ENCODE measurements around the gene SCARF1. TPM values are rescaled to one million over a fixed set of nuclear protein-coding genes. Genes with fewer than 3 reads are reported as not detected.
"Not testable (repeated sequence)": the region's sequence is repeated elsewhere in the genome, so short reads cannot be mapped to it uniquely, and the experiment has no call there.

SCARF1 gene
- 0.40 and 0.47 TPM in 2 replicates for total RNA-seq (2022)
- Bru-seq, nascent RNA = percentile 25 among the genes with signal in this experiment
- percentile 30 among the genes with signal in this experiment for BruChase-seq, experiment 1, labeled RNA remaining after a 6-hour chase
- BruChase-seq, experiment 2, labeled RNA remaining after a 2-hour chase = percentile 23 among the genes with signal in this experiment
- long read RNA-seq = 0 reads

GRCh38 chr17:1645207-1646171 lies at the start of gene SCARF1:
Gene SCARF1, minus strand, starts transcription at chr17:1645732. Its CDS starts 35 bp downstream, at chr17:1645697.
- intact Hi-C loops (cut with micrococcal nuclease) = no loop called here
- CTCF ChIA-PET = interaction anchor here (0.6 to 1.9 kb wide), 6 partner anchors 9 to 97 kb away, joined by 3 to 7 read pairs (median 3); no protein-coding TSS in a partner anchor
- Mint-ChIP-seq H3K27me3 (ENCODE audit: insufficient read depth, unreplicated experiment) (no peaks in the 10 kb centered on the region), H3K27ac (ENCODE audit: low read depth, unreplicated experiment) (no peak within 1 kb of the TSS), H3K4me1 (ENCODE audit: insufficient read depth, unreplicated experiment) (peaks cover 8% of the 10 kb centered on the region), H3K36me3 (ENCODE audit: insufficient read depth, unreplicated experiment) (peaks cover 6% of the 10 kb centered on the region), H3K9me3 (ENCODE audit: unreplicated experiment) (no peaks in the 10 kb centered on the region), H3K4me3 (ENCODE audit: unreplicated experiment) (no peak within 1 kb of the TSS)
- DNase-seq (ENCODE audit: unreplicated experiment) = no peak
- POLR2A ChIA-PET = interaction anchor here (0.6 to 1.0 kb wide), 2 partner anchors 16 to 71 kb away, joined by 3 to 4 read pairs; no protein-coding TSS in a partner anchor
- no TSS peak for BruUV-seq (replicated peaks)
- no peak for TF ChIP-seq CTCF (IDR thresholded peaks at IDR 0.05; ENCODE audit: unreplicated experiment)

GRCh38 chr17:1693339-1693738 lies 47.8 kb upstream of the SCARF1 start:
- ChIA-PET POLR2A (no interaction called here), CTCF (interaction anchor here (1.3 kb wide), 1 partner anchor 20 kb away, joined by 4 read pairs; no protein-coding TSS in a partner anchor)
- peaks cover 5% of the 10 kb centered on the region for H3K4me1 Mint-ChIP-seq (ENCODE audit: insufficient read depth, unreplicated experiment)
- no peak for DNase-seq (ENCODE audit: unreplicated experiment)
- peaks cover 7% of the 10 kb centered on the region for H3K9me3 Mint-ChIP-seq (ENCODE audit: unreplicated experiment)
- H3K36me3 Mint-ChIP-seq (ENCODE audit: insufficient read depth, unreplicated experiment) = no peaks in the 10 kb centered on the region
- no peak overlapping the region for H3K27ac Mint-ChIP-seq (ENCODE audit: low read depth, unreplicated experiment)
- no TSS peak for BruUV-seq (replicated peaks)
- H3K4me3 Mint-ChIP-seq (ENCODE audit: unreplicated experiment) = no peak overlapping the region
- intact Hi-C loops (cut with micrococcal nuclease) = no loop called here
- H3K27me3 Mint-ChIP-seq (ENCODE audit: insufficient read depth, unreplicated experiment) = no peaks in the 10 kb centered on the region
- no peak for TF ChIP-seq CTCF (IDR thresholded peaks at IDR 0.05; ENCODE audit: unreplicated experiment)

- no peaks in the 10 kb centered on the region for H3K36me3 Mint-ChIP-seq (ENCODE audit: insufficient read depth, unreplicated experiment)
- intact Hi-C loops (cut with micrococcal nuclease) = no loop called here
- no peak overlapping the region for H3K27ac Mint-ChIP-seq (ENCODE audit: low read depth, unreplicated experiment)
- no peak for DNase-seq (ENCODE audit: unreplicated experiment)
- H3K9me3 Mint-ChIP-seq (ENCODE audit: unreplicated experiment) = peaks cover 7% of the 10 kb centered on the region
- no peak for TF ChIP-seq CTCF (IDR thresholded peaks at IDR 0.05; ENCODE audit: unreplicated experiment)
- no peaks in the 10 kb centered on the region for H3K27me3 Mint-ChIP-seq (ENCODE audit: insufficient read depth, unreplicated experiment)
- no peak overlapping the region for H3K4me3 Mint-ChIP-seq (ENCODE audit: unreplicated experiment)
- BruUV-seq (replicated peaks) = no TSS peak
- ChIA-PET CTCF (interaction anchor here (0.6 kb wide), 1 partner anchor 175 kb away, joined by 3 read pairs; no protein-coding TSS in a partner anchor), POLR2A (interaction anchor here (0.9 kb wide), 1 partner anchor 26 kb away, joined by 4 read pairs; no protein-coding TSS in a partner anchor)
- peaks cover 11% of the 10 kb centered on the region for H3K4me1 Mint-ChIP-seq (ENCODE audit: insufficient read depth, unreplicated experiment)
These were observed 45.2 kb upstream of the SCARF1 start for GRCh38 chr17:1690544-1691221.

- Mint-ChIP-seq H3K36me3 (ENCODE audit: insufficient read depth, unreplicated experiment) (peaks cover 14% of the 10 kb centered on the region), H3K4me1 (ENCODE audit: insufficient read depth, unreplicated experiment) (peaks cover 21% of the 10 kb centered on the region)
- DNase-seq (ENCODE audit: unreplicated experiment); H3K27me3 Mint-ChIP-seq (ENCODE audit: insufficient read depth, unreplicated experiment); intact Hi-C loops (cut with micrococcal nuclease); H3K9me3 Mint-ChIP-seq (ENCODE audit: unreplicated experiment); BruUV-seq (replicated peaks); H3K4me3 Mint-ChIP-seq (ENCODE audit: unreplicated experiment); H3K27ac Mint-ChIP-seq (ENCODE audit: low read depth, unreplicated experiment): not testable (repeated sequence)
- CTCF ChIA-PET = interaction anchor here (0.8 kb wide), 1 partner anchor 32 kb away, joined by 3 read pairs; no protein-coding TSS in a partner anchor
- POLR2A ChIA-PET = interaction anchor here (6.5 kb wide), 1 partner anchor 27 kb away, joined by 112 read pairs; no protein-coding TSS in a partner anchor
These were observed 42.9 kb upstream of the SCARF1 start for GRCh38 chr17:1688405-1688804.
